Vagina (tissue), 2 donors: Measurements from ENCODE around the gene SLC16A13.

Source experiments
- POLR2AphosphoS5 ChIP-seq, 2 donors: sonication (generic); formaldehyde crosslinking; IDR thresholded peaks; one replicate each; pipeline ENCODE4 v1.9.0; 2017; ENCODE audit warnings: antibody characterized with exemption in 2 of 2, mild to moderate bottlenecking in 2 of 2, low read depth in 1 of 2; ENCODE audit not compliant: insufficient read depth in 1 of 2
- TF ChIP-seq, protein P1 (sequence below), 3 experiments: fragments of 450-650 bp in 2 of 3; fragments of 200-600 bp in 1 of 3; sonication (generic) in 1 of 3; IDR thresholded peaks; one replicate each; pipeline ENCODE4 v1.5.1; 2017 to 2019; ENCODE audit warnings: antibody characterized with exemption in 3 of 3, mild to moderate bottlenecking in 2 of 3, moderate library complexity in 2 of 3

DNA sequence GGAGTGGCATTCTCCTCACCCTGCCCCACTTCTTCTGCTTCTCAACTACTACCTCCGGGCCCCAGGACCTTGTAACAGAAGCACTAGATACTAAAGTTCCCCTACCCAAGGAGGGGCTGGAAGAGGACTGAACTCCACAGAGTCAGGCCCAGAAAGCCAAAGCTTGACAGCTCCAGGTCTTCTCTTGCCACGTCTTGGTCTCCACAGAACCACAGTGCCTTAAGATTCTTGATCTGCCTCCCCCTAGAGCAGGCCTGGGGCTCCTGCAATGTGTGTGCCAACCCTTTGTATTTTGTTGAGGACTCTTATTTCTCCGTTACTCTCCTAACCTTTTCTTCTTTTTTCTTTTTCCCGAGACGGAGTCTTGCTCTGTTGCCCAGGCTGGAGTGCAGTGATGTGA is 4.0 kb downstream of the SLC16A13 start:
- TF ChIP-seq, protein P1, sequence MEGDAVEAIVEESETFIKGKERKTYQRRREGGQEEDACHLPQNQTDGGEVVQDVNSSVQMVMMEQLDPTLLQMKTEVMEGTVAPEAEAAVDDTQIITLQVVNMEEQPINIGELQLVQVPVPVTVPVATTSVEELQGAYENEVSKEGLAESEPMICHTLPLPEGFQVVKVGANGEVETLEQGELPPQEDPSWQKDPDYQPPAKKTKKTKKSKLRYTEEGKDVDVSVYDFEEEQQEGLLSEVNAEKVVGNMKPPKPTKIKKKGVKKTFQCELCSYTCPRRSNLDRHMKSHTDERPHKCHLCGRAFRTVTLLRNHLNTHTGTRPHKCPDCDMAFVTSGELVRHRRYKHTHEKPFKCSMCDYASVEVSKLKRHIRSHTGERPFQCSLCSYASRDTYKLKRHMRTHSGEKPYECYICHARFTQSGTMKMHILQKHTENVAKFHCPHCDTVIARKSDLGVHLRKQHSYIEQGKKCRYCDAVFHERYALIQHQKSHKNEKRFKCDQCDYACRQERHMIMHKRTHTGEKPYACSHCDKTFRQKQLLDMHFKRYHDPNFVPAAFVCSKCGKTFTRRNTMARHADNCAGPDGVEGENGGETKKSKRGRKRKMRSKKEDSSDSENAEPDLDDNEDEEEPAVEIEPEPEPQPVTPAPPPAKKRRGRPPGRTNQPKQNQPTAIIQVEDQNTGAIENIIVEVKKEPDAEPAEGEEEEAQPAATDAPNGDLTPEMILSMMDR (IDR thresholded peaks at IDR 0.05), result no peak
- no peak for TF ChIP-seq POLR2AphosphoS5 (IDR thresholded peaks at IDR 0.05; ENCODE audit: insufficient read depth in 1 of 2, low read depth in 1 of 2)
